SU-DHL-6 (cell line): ENCODE data around the gene ACAP3.

ENCODE experiments used
- EZH2phosphoT487 ChIP-seq: fragments of 200-600 bp; sonication (generic), shearing (Covaris generic); conservative IDR thresholded peaks from 2 replicates; pipeline ENCODE4 v1.6.1; 2018; ENCODE audit warnings: mild to moderate bottlenecking, antibody characterized with exemption, low read length, moderate library complexity, mixed read lengths
- TF ChIP-seq, protein P1 (sequence below): fragments of 200-600 bp; sonication (generic); IDR thresholded peaks from one replicate; pipeline ENCODE4 v1.5.1; 2017; ENCODE audit warnings: antibody characterized with exemption, mild to moderate bottlenecking, low read length, moderate library complexity; ENCODE audit not compliant: insufficient read depth, poor library complexity, severe bottlenecking

DNA sequence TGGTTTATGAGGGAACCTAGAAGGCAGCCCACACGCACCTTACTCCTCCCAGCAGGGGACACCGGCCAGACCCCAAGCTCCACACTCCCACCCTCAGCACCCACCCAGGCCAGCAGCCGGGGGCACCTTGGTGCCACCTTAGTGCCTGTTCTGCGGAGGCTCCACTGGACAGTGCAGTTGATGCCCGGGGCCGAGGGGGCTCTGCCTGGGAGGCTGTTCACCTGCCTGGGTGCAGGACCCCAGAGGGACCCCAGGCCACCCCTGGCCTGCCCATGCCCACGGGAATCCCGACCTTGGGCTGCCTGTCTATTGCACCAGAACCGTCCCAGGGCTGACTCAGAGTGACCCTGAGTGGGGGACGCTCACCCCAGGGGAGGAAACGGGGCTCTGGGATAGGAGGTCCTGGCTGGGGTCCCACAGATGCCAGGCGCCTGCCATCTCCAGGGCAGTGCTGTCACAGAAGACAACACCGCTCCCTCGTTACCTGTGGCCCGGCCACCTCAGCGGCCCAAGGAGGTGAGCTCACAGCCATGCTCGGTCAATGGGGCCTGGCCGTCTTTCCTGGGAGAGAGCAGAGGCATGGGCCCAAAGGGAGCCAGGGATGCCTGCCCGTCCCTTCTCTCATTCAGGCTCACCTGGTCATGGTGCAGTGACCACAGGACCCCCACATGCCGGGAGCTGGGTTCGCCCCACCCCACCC lies 26.8 kb downstream of the ACAP3 start:
- TF ChIP-seq, protein P1, sequence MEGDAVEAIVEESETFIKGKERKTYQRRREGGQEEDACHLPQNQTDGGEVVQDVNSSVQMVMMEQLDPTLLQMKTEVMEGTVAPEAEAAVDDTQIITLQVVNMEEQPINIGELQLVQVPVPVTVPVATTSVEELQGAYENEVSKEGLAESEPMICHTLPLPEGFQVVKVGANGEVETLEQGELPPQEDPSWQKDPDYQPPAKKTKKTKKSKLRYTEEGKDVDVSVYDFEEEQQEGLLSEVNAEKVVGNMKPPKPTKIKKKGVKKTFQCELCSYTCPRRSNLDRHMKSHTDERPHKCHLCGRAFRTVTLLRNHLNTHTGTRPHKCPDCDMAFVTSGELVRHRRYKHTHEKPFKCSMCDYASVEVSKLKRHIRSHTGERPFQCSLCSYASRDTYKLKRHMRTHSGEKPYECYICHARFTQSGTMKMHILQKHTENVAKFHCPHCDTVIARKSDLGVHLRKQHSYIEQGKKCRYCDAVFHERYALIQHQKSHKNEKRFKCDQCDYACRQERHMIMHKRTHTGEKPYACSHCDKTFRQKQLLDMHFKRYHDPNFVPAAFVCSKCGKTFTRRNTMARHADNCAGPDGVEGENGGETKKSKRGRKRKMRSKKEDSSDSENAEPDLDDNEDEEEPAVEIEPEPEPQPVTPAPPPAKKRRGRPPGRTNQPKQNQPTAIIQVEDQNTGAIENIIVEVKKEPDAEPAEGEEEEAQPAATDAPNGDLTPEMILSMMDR = no peak
- TF ChIP-seq EZH2phosphoT487 = no peak
